Mucosa of stomach (tissue), 1 donor: Measurements from ENCODE around the gene TAF13.

ENCODE experiments used
- H3K27me3 ChIP-seq: one replicate; pipeline ENCODE4 v1.7.0; 2013; ENCODE audit warnings: mild to moderate bottlenecking, low read length; ENCODE audit not compliant: control insufficient read depth, insufficient read depth
- H3K36me3 ChIP-seq: one replicate; pipeline ENCODE4 v1.7.0; 2013; ENCODE audit warnings: low read length; ENCODE audit not compliant: control insufficient read depth, insufficient read depth
- H3K4me1 ChIP-seq: one replicate; pipeline ENCODE4 v1.7.0; 2013; ENCODE audit warnings: mild to moderate bottlenecking, low read length; ENCODE audit not compliant: control insufficient read depth, insufficient read depth
- H3K4me3 ChIP-seq: one replicate; pipeline ENCODE4 v1.7.0; 2013; ENCODE audit warnings: low read length
- H3K9ac ChIP-seq: one replicate; pipeline ENCODE4 v1.7.0; 2013; ENCODE audit warnings: mild to moderate bottlenecking, low read length, moderate library complexity
- H3K9me3 ChIP-seq: one replicate; pipeline ENCODE4 v1.7.0; 2013; ENCODE audit warnings: mild to moderate bottlenecking, low read length, moderate library complexity; ENCODE audit not compliant: control insufficient read depth
- donor health status: Pancreatic carcinoma.

TAF13 gene

GRCh38 chr1:109089242-109090015 lies 13.6 kb upstream of the TAF13 start:
- Histone ChIP-seq H3K9me3 (no peaks in the 10 kb centered on the region), H3K4me3 (peak overlapping the region; percentile 87), H3K36me3 (peaks cover 4% of the 10 kb centered on the region), H3K4me1 (peaks cover 18% of the 10 kb centered on the region), H3K27me3 (no peaks in the 10 kb centered on the region), H3K9ac (no peak overlapping the region)

GRCh38 chr1:109084563-109085517 lies 9.0 kb upstream of the TAF13 start:
- Histone ChIP-seq H3K4me3 (no peak overlapping the region), H3K9ac (no peak overlapping the region), H3K36me3 (no peaks in the 10 kb centered on the region), H3K27me3 (no peaks in the 10 kb centered on the region), H3K4me1 (no peaks in the 10 kb centered on the region), H3K9me3 (no peaks in the 10 kb centered on the region)

- no peak overlapping the region for H3K9ac ChIP-seq
- no peaks in the 10 kb centered on the region for H3K36me3 ChIP-seq
- H3K27me3 ChIP-seq, result no peaks in the 10 kb centered on the region
- no peaks in the 10 kb centered on the region for H3K4me1 ChIP-seq
- H3K9me3 ChIP-seq, result no peaks in the 10 kb centered on the region
- no peak overlapping the region for H3K4me3 ChIP-seq
Observed at GRCh38 chr1:109083923-109084322, 8.1 kb upstream of the TAF13 start.

- Histone ChIP-seq H3K36me3 (no peaks in the 10 kb centered on the region), H3K9me3 (no peaks in the 10 kb centered on the region), H3K9ac (no peak overlapping the region), H3K4me1 (no peaks in the 10 kb centered on the region), H3K4me3 (no peak overlapping the region), H3K27me3 (no peaks in the 10 kb centered on the region)
Observed at GRCh38 chr1:109083501-109083900, 7.7 kb upstream of the TAF13 start.

- H3K4me3 ChIP-seq, result no peak overlapping the region
Observed at GRCh38 chr1:109080441-109081082, 4.8 kb upstream of the TAF13 start.

GRCh38 chr1:109079240-109079622 lies 3.4 kb upstream of the TAF13 start:
- Histone ChIP-seq H3K9ac (no peak overlapping the region), H3K27me3 (no peaks in the 10 kb centered on the region), H3K36me3 (no peaks in the 10 kb centered on the region), H3K9me3 (no peaks in the 10 kb centered on the region), H3K4me3 (no peak overlapping the region), H3K4me1 (no peaks in the 10 kb centered on the region)

More at GRCh38 chr1:109080441-109081082, 4.8 kb upstream of the TAF13 start:
- Histone ChIP-seq H3K36me3 (no peaks in the 10 kb centered on the region), H3K4me1 (no peaks in the 10 kb centered on the region), H3K27me3 (no peaks in the 10 kb centered on the region), H3K9ac (no peak overlapping the region), H3K9me3 (no peaks in the 10 kb centered on the region)

- H3K4me1 ChIP-seq, result no peaks in the 10 kb centered on the region
- H3K4me3 ChIP-seq, result no peak overlapping the region
- no peak overlapping the region for H3K9ac ChIP-seq
- H3K9me3 ChIP-seq, result no peaks in the 10 kb centered on the region
- no peaks in the 10 kb centered on the region for H3K36me3 ChIP-seq
- H3K27me3 ChIP-seq, result no peaks in the 10 kb centered on the region
Observed at GRCh38 chr1:109078317-109078716, 2.5 kb upstream of the TAF13 start.

GRCh38 chr1:109069294-109069693 lies 6.5 kb downstream of the TAF13 start:
- H3K36me3 ChIP-seq, result no peaks in the 10 kb centered on the region
- no peak overlapping the region for H3K4me3 ChIP-seq
- H3K4me1 ChIP-seq, result no peaks in the 10 kb centered on the region
- H3K9me3 ChIP-seq, result no peaks in the 10 kb centered on the region
- no peak overlapping the region for H3K9ac ChIP-seq
- H3K27me3 ChIP-seq, result no peaks in the 10 kb centered on the region

- Histone ChIP-seq H3K4me1 (no peaks in the 10 kb centered on the region), H3K36me3 (no peaks in the 10 kb centered on the region), H3K27me3 (no peaks in the 10 kb centered on the region), H3K4me3 (no peak overlapping the region), H3K9ac (no peak overlapping the region), H3K9me3 (no peaks in the 10 kb centered on the region)
Observed at GRCh38 chr1:109067883-109068282, 7.9 kb downstream of the TAF13 start.

- H3K4me1 ChIP-seq, result peaks cover 6% of the 10 kb centered on the region
- H3K9me3 ChIP-seq, result no peaks in the 10 kb centered on the region
- no peak overlapping the region for H3K9ac ChIP-seq
- H3K27me3 ChIP-seq, result no peaks in the 10 kb centered on the region
- no peaks in the 10 kb centered on the region for H3K36me3 ChIP-seq
- no peak overlapping the region for H3K4me3 ChIP-seq
Observed at GRCh38 chr1:109065137-109065536, 10.7 kb downstream of the TAF13 start.

GRCh38 chr1:109061183-109061582 lies 14.6 kb downstream of the TAF13 start:
- Histone ChIP-seq H3K9ac (no peak overlapping the region), H3K27me3 (no peaks in the 10 kb centered on the region), H3K36me3 (no peaks in the 10 kb centered on the region), H3K4me1 (peaks cover 6% of the 10 kb centered on the region), H3K4me3 (no peak overlapping the region), H3K9me3 (no peaks in the 10 kb centered on the region)

GRCh38 chr1:109060707-109061106 lies 15.1 kb downstream of the TAF13 start:
- H3K4me3 ChIP-seq, result no peak overlapping the region
- no peaks in the 10 kb centered on the region for H3K36me3 ChIP-seq
- H3K4me1 ChIP-seq, result peaks cover 6% of the 10 kb centered on the region
- H3K9me3 ChIP-seq, result no peaks in the 10 kb centered on the region
- no peak overlapping the region for H3K9ac ChIP-seq
- no peaks in the 10 kb centered on the region for H3K27me3 ChIP-seq
